CD4-positive, alpha-beta T cell (primary cell): Measurements from ENCODE around the gene SHF. TPM values are rescaled to one million over a fixed set of nuclear protein-coding genes. Genes with fewer than 3 reads are reported as not detected.

Experiments used
- ATAC-seq: fragments of 200-7000 bp; cut with Tn5 transposase; one replicate; pipeline ENCODE4 v1.10.0; 2022; ENCODE audit warnings: mild to moderate bottlenecking; ENCODE audit not compliant: poor library complexity
- CTCF ChIA-PET: fragments of 350-600 bp; sonication (Branson Sonifier 250); formaldehyde crosslinking; loops from one replicate; lab custom pipeline; 2021; ENCODE audit warnings: antibody characterized with exemption, inconsistent platforms; lab: Charles Lee
- POLR2A ChIA-PET: fragments of 350-600 bp; sonication (Branson Sonifier 250); formaldehyde crosslinking; loops from one replicate; lab custom pipeline; 2021; ENCODE audit warnings: antibody characterized with exemption, inconsistent platforms; lab: Charles Lee
- DNase-seq, 14 experiments: peaks; one replicate each; pipeline ENCODE4 v3.0.0-alpha.2; 2013 to 2020; ENCODE audit warnings: mixed read lengths in 2 of 14
- H3K27ac ChIP-seq, 2 donors: one replicate each; pipeline versions ENCODE4 v1.5.1 to v1.7.0; 2013; ENCODE audit warnings: low read length in 2 of 2, low read depth in 1 of 2, mild to moderate bottlenecking in 1 of 2
- H3K27me3 ChIP-seq, 2 experiments: 1 replicate in 1 of 2; 2 replicates in 1 of 2; pipeline versions ENCODE4 v1.6.1 to v1.7.0; 2013; ENCODE audit warnings: low read length in 2 of 2, control low read depth in 1 of 2, mild to moderate bottlenecking in 1 of 2, moderate library complexity in 1 of 2; ENCODE audit not compliant: insufficient read depth in 2 of 2, control insufficient read depth in 1 of 2
- H3K36me3 ChIP-seq: one replicate; pipeline ENCODE4 v1.6.1; 2013; ENCODE audit warnings: low read length, control low read depth; ENCODE audit not compliant: insufficient read depth
- H3K4me1 ChIP-seq: one replicate; pipeline ENCODE4 v1.6.1; 2013; ENCODE audit warnings: low read length, control low read depth; ENCODE audit not compliant: insufficient read depth
- H3K4me3 ChIP-seq: one replicate; pipeline ENCODE4 v1.5.1; 2013; ENCODE audit warnings: mild to moderate bottlenecking, low read length, moderate library complexity
- H3K9me3 ChIP-seq, 2 experiments: 1 replicate in 1 of 2; 2 replicates in 1 of 2; pipeline versions ENCODE4 v1.6.1 to v1.7.0; 2013; ENCODE audit warnings: low read length in 2 of 2, mild to moderate bottlenecking in 2 of 2, control low read depth in 1 of 2, moderate library complexity in 1 of 2; ENCODE audit not compliant: control insufficient read depth in 1 of 2, insufficient read depth in 1 of 2
- H3K27ac Mint-ChIP-seq: one replicate; pipeline ENCODE4 v1.8.0; 2020; ENCODE audit warnings: mixed read lengths
- H3K27me3 Mint-ChIP-seq: one replicate; pipeline ENCODE4 v1.8.0; 2021; ENCODE audit warnings: mixed read lengths
- H3K36me3 Mint-ChIP-seq: one replicate; pipeline ENCODE4 v1.8.0; 2021; ENCODE audit warnings: low read depth, mixed read lengths
- H3K4me1 Mint-ChIP-seq: one replicate; pipeline ENCODE4 v1.8.0; 2021; ENCODE audit warnings: low read depth, mixed read lengths
- H3K4me3 Mint-ChIP-seq: one replicate; pipeline ENCODE4 v1.8.0; 2020; ENCODE audit warnings: mild to moderate bottlenecking, mixed read lengths
- H3K9me3 Mint-ChIP-seq: one replicate; pipeline ENCODE4 v1.8.0; 2020; ENCODE audit warnings: mixed read lengths
- intact Hi-C, 2 experiments: fragments of 100-400 bp; cut with DNase I in 1 of 2; cut with micrococcal nuclease in 1 of 2; formaldehyde crosslinking; loops; one replicate each; pipeline versions ENCODE4 v1.15.1 to v1.9.0; 2023 to 2025; cut with DNase I, micrococcal nuclease
- total RNA-seq, 174 experiments: library from RNA in 2 of 174; stranded (reverse) in 2 of 174; gene quantifications; one replicate each; pipeline ENCODE4 v1.2.3 and lab custom pipeline; 2021 to 2026
- TF ChIP-seq, protein P1 (sequence below): fragments of 200-600 bp; IDR thresholded peaks from one replicate; pipeline ENCODE4 v1.8.0; 2022; ENCODE audit warnings: antibody characterized with exemption, mild to moderate bottlenecking

The SHF gene
- total RNA-seq, 2 experiments from 2014 or later: 3.7 to 3.9 TPM

DNA sequence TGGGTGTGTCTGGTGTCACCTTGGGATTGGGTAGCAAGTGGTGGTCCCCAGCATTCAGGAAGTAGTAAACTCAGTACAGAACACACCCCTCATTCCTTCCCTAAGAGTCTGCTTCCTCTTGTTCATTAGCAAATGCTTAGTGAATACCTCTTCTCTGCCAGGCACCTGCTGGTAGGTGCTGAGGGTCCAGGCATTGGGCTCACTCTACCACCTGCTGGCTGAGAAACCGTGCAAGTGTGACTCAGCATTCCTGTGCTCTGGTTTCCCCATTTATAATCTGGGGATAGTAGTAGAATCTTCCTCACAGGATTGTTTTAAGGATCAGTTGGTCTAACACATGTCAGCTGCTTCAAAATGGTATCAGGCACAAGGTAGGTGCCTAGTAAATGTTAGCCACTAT is 4.8 kb downstream of the SHF start:
- CTCF ChIA-PET: interaction anchor here (1.5 kb wide), 2 partner anchors 20 to 65 kb away, joined by 3 to 6 read pairs; no protein-coding TSS in a partner anchor
- POLR2A ChIA-PET: interaction anchor here (1.0 kb wide), 1 partner anchor 18 kb away, joined by 3 read pairs; no protein-coding TSS in a partner anchor

DNA sequence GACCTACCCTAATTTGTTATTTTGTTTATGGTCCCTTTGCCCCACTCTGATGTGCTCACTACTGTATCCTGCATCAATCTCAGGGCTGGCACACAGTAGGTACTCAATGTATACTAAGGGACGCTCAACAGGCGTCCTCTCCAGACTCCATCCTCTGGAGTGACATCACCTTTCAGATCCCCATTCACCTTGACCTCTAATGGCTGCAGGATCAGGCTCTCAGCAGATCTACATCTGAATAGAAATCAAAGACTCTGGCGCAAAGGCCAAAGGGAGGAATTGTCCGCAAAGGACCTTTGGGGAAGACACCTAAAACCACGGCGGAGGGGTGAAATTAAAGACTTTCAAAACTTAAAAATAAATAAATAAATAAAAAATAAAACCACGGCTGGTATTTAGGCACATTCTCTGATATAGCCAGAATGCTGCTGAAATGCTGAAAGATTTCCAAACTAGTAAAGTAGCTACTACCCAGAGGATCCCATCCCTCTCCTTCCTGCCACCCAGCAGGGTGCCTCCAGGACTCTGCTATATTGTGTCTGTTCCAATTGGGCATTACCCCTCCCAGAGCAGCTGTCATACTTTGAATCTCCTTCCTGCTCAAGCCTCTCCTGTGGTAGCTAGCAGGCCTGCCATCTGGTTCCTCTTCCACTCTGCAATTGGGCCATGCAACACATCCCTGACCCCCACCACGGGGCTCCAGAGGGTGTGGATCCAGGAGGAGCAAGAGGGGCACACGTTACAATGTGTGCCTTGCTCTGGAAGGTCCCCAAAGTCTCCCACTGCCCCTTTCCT is 6.1 kb downstream of the SHF start:
- H3K4me1 ChIP-seq: peaks cover 19% of the 10 kb centered on the region
- TF ChIP-seq, protein P1, sequence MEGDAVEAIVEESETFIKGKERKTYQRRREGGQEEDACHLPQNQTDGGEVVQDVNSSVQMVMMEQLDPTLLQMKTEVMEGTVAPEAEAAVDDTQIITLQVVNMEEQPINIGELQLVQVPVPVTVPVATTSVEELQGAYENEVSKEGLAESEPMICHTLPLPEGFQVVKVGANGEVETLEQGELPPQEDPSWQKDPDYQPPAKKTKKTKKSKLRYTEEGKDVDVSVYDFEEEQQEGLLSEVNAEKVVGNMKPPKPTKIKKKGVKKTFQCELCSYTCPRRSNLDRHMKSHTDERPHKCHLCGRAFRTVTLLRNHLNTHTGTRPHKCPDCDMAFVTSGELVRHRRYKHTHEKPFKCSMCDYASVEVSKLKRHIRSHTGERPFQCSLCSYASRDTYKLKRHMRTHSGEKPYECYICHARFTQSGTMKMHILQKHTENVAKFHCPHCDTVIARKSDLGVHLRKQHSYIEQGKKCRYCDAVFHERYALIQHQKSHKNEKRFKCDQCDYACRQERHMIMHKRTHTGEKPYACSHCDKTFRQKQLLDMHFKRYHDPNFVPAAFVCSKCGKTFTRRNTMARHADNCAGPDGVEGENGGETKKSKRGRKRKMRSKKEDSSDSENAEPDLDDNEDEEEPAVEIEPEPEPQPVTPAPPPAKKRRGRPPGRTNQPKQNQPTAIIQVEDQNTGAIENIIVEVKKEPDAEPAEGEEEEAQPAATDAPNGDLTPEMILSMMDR: no peak
- H3K27me3 ChIP-seq: no peaks in the 10 kb centered on the region
- no peaks in the 10 kb centered on the region for H3K36me3 ChIP-seq
- no peak overlapping the region for H3K4me3 Mint-ChIP-seq
- H3K4me3 ChIP-seq: no peak overlapping the region
- no peak overlapping the region for H3K27ac ChIP-seq
- CTCF ChIA-PET: interaction anchor here (1.6 kb wide), 1 partner anchor 24 kb away, joined by 3 read pairs; no protein-coding TSS in a partner anchor
- H3K27me3 Mint-ChIP-seq: no peaks in the 10 kb centered on the region
- no peaks in the 10 kb centered on the region for H3K36me3 Mint-ChIP-seq
- POLR2A ChIA-PET: no interaction called here
- intact Hi-C loops: no loop called here
- H3K27ac Mint-ChIP-seq: no peak overlapping the region
- H3K9me3 ChIP-seq: no peaks in the 10 kb centered on the region
- ATAC-seq: no peak
- no peaks in the 10 kb centered on the region for H3K9me3 Mint-ChIP-seq
- DNase-seq: no peak
- H3K4me1 Mint-ChIP-seq: peaks cover 9% of the 10 kb centered on the region

More for the DNA sequence above, 4.8 kb downstream of the SHF start:
- H3K4me1 Mint-ChIP-seq: peaks cover 12% of the 10 kb centered on the region
- intact Hi-C loops: no loop called here
- H3K36me3 ChIP-seq: no peaks in the 10 kb centered on the region
- H3K36me3 Mint-ChIP-seq: no peaks in the 10 kb centered on the region
- ATAC-seq: no peak
- no peak overlapping the region for H3K27ac ChIP-seq
- no peak for DNase-seq
- no peaks in the 10 kb centered on the region for H3K9me3 Mint-ChIP-seq
- no peaks in the 10 kb centered on the region for H3K27me3 Mint-ChIP-seq
- H3K27me3 ChIP-seq: no peaks in the 10 kb centered on the region
- no peak overlapping the region for H3K4me3 ChIP-seq
- H3K9me3 ChIP-seq: no peaks in the 10 kb centered on the region
- H3K4me1 ChIP-seq: peaks cover 27% of the 10 kb centered on the region
- TF ChIP-seq, protein P1: no peak
- no peak overlapping the region for H3K4me3 Mint-ChIP-seq
- no peak overlapping the region for H3K27ac Mint-ChIP-seq

DNA sequence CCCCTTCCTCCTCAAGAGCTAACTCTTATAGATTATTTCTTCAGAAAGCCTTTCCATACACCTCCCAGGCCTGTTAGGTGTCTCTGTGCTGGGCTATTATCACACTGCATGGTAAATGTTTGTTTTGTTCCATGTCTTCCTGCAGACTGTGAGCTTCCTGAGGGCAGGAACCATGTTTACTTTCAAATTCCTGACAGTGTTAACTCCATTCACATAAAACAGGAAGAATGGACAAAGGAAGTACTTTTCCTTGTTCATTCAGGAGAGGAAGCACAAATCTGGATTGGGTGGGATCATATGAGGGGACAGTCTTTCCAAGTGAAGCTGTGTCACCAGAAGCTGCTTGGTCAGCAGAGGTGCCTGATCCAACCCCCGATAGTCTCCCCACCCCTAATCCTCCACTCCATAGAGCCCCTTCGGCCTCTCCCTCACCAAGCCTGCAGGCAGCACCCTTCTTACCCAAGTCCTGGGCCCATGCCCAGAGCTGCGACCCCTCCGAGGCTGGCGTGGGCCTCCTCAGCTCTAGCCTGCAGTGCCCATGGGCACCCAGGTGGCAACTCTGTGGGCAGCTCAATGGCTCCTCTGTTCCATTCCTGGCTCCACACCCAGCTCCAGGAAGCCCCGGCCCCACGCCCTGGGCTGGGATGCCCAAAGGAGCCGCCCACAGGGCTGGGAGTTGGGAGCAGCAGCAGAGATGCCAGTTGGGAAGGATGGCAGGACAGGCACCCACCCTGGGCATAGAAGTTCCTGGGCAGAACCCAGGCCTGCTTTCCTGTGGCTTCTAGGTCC is 6.9 kb downstream of the SHF start:
- intact Hi-C loops: no loop called here
- H3K27me3 ChIP-seq: no peaks in the 10 kb centered on the region

More for the DNA sequence above, 6.9 kb downstream of the SHF start:
- Mint-ChIP-seq H3K4me3 (no peak overlapping the region), H3K27ac (no peak overlapping the region), H3K9me3 (no peaks in the 10 kb centered on the region), H3K36me3 (no peaks in the 10 kb centered on the region), H3K27me3 (no peaks in the 10 kb centered on the region), H3K4me1 (peaks cover 7% of the 10 kb centered on the region)
- peaks cover 15% of the 10 kb centered on the region for H3K4me1 ChIP-seq
- CTCF ChIA-PET: interaction anchor here (0.6 to 3.3 kb wide), 6 partner anchors 12 to 54 kb away, joined by 3 to 13 read pairs (median 4); no protein-coding TSS in a partner anchor
- H3K36me3 ChIP-seq: no peaks in the 10 kb centered on the region
- TF ChIP-seq, protein P1: no peak
- no peak overlapping the region for H3K27ac ChIP-seq
- POLR2A ChIA-PET: interaction anchor here (1.2 to 1.7 kb wide), 3 partner anchors 17 to 24 kb away, joined by 3 to 10 read pairs (median 4); no protein-coding TSS in a partner anchor
- H3K4me3 ChIP-seq: no peak overlapping the region
- no peaks in the 10 kb centered on the region for H3K9me3 ChIP-seq
- no peak for DNase-seq
- ATAC-seq: no peak
